SU-DHL-6 (cell line): ENCODE results near the gene RTF2.

Experiments used
- H2AFZ ChIP-seq: fragments of 200-600 bp; sonication (generic); 2 replicates; pipeline ENCODE4 v1.6.1; 2014; ENCODE audit warnings: low read depth, mild to moderate bottlenecking, moderate library complexity, mixed read lengths, antibody characterized with exemption, low read length; ENCODE audit not compliant: severe bottlenecking
- H3F3A ChIP-seq: fragments of 200-600 bp; shearing (Covaris generic); 2 replicates; pipeline ENCODE4 v1.6.0; 2016; ENCODE audit warnings: antibody characterized with exemption, mild to moderate bottlenecking; ENCODE audit not compliant: insufficient read depth
- H3K27ac ChIP-seq: fragments of 200-600 bp; sonication (generic); 2 replicates; pipeline ENCODE4 v1.5.1; 2016; ENCODE audit warnings: low read depth, mild to moderate bottlenecking, low read length, moderate library complexity, mixed read lengths
- H3K27me3 ChIP-seq: fragments of 200-600 bp; sonication (generic), shearing (Covaris generic); 2 replicates; pipeline ENCODE4 v1.6.0; 2014; ENCODE audit warnings: mild to moderate bottlenecking, low read length
- H3K36me3 ChIP-seq: fragments of 200-600 bp; sonication (generic); 2 replicates; pipeline ENCODE4 v1.6.1; 2014; ENCODE audit warnings: mild to moderate bottlenecking, low read length, mixed read lengths
- H3K4me2 ChIP-seq: fragments of 300-600, 200-600 bp; shearing (Covaris generic), sonication (generic); 2 replicates; pipeline ENCODE4 v1.6.0; 2014; ENCODE audit warnings: low read length, low read depth, mild to moderate bottlenecking; ENCODE audit not compliant: poor library complexity, severe bottlenecking
- H3K4me3 ChIP-seq: fragments of 200-600 bp; sonication (generic); 2 replicates; pipeline ENCODE4 v1.5.1; 2014; ENCODE audit warnings: antibody characterized with exemption, low read length, mild to moderate bottlenecking, mixed read lengths; ENCODE audit not compliant: insufficient read depth, poor library complexity, severe bottlenecking
- H3K79me2 ChIP-seq: fragments of 200-600 bp; sonication (generic); 2 replicates; pipeline ENCODE4 v1.6.1; 2014; ENCODE audit warnings: mild to moderate bottlenecking, low read length, moderate library complexity; ENCODE audit not compliant: insufficient read depth
- H3K9ac ChIP-seq: fragments of 200-600 bp; sonication (generic); 2 replicates; pipeline ENCODE4 v1.7.0; 2014; ENCODE audit warnings: mild to moderate bottlenecking, low read length
- H3K9me2 ChIP-seq: fragments of 200-600 bp; sonication (generic); replicated peaks from 2 replicates; pipeline ENCODE4 v1.6.1; 2014; ENCODE audit warnings: low read length; ENCODE audit not compliant: insufficient read depth
- H3K9me3 ChIP-seq: fragments of 200-600 bp; sonication (generic); 2 replicates; pipeline ENCODE4 v1.6.1; 2014; ENCODE audit warnings: low read length, mixed read lengths; ENCODE audit not compliant: insufficient read depth
- H4K20me1 ChIP-seq: fragments of 200-600 bp; sonication (generic); 2 replicates; pipeline ENCODE4 v1.6.1; 2014; ENCODE audit warnings: low read depth, mild to moderate bottlenecking, antibody characterized with exemption, low read length, moderate library complexity, mixed read lengths
- CTCF ChIP-seq: fragments of 200-600 bp; sonication (generic); IDR thresholded peaks from one replicate; pipeline ENCODE4 v1.5.1; 2017; ENCODE audit warnings: antibody characterized with exemption, mild to moderate bottlenecking, low read length, moderate library complexity; ENCODE audit not compliant: insufficient read depth, poor library complexity, severe bottlenecking
- EZH2phosphoT487 ChIP-seq: fragments of 200-600 bp; sonication (generic), shearing (Covaris generic); conservative IDR thresholded peaks from 2 replicates; pipeline ENCODE4 v1.6.1; 2018; ENCODE audit warnings: mild to moderate bottlenecking, antibody characterized with exemption, low read length, moderate library complexity, mixed read lengths

The RTF2 gene

GRCh38 chr20:56426926-56427325 is 41.5 kb upstream of the RTF2 start:
- Histone ChIP-seq H3K79me2 (no peaks in the 10 kb centered on the region), H3K36me3 (no peaks in the 10 kb centered on the region), H3K9me3 (no peaks in the 10 kb centered on the region), H3K4me3 (no peak overlapping the region), H3K9ac (no peak overlapping the region), H3K4me2 (no peak overlapping the region), H3K27me3 (no peaks in the 10 kb centered on the region), H3F3A (no peaks in the 10 kb centered on the region), H2AFZ (no peak overlapping the region), H4K20me1 (no peaks in the 10 kb centered on the region), H3K27ac (no peak overlapping the region), H3K9me2 (no peaks in the 10 kb centered on the region)
- TF ChIP-seq EZH2phosphoT487, result no peak
- no peak for TF ChIP-seq CTCF

- Histone ChIP-seq H3K36me3 (no peaks in the 10 kb centered on the region), H3K9ac (no peak overlapping the region), H3K27ac (no peak overlapping the region), H3K79me2 (no peaks in the 10 kb centered on the region), H3K9me2 (no peaks in the 10 kb centered on the region), H3K27me3 (no peaks in the 10 kb centered on the region), H2AFZ (no peak overlapping the region), H3K9me3 (no peaks in the 10 kb centered on the region), H3K4me2 (no peak overlapping the region), H3F3A (no peaks in the 10 kb centered on the region), H4K20me1 (no peaks in the 10 kb centered on the region), H3K4me3 (no peak overlapping the region)
- TF ChIP-seq EZH2phosphoT487, result no peak
- TF ChIP-seq CTCF, result no peak
These were observed 40.6 kb upstream of the RTF2 start for GRCh38 chr20:56427797-56428196.

GRCh38 chr20:56428410-56428809 is 40.0 kb upstream of the RTF2 start:
- Histone ChIP-seq H3K27me3 (no peaks in the 10 kb centered on the region), H3F3A (no peaks in the 10 kb centered on the region), H3K9me2 (no peaks in the 10 kb centered on the region), H3K79me2 (no peaks in the 10 kb centered on the region), H3K36me3 (no peaks in the 10 kb centered on the region), H3K9ac (no peak overlapping the region), H3K4me2 (no peak overlapping the region), H3K9me3 (no peaks in the 10 kb centered on the region), H3K4me3 (no peak overlapping the region), H2AFZ (no peak overlapping the region), H4K20me1 (no peaks in the 10 kb centered on the region), H3K27ac (no peak overlapping the region)
- TF ChIP-seq EZH2phosphoT487 (no peak), CTCF (no peak)
